NCI-H2171 treated with DMSO at 0.1 percent for 48 hours (cell line): ENCODE measurements around the gene SETD5.
A peak's percentile ranks its signal among the peaks of the same experiment; 100 is the strongest.
"Not testable (repeated sequence)": the region's sequence is repeated elsewhere in the genome, so short reads cannot be mapped to it uniquely, and the experiment has no call there.

Experiments
- DNase-seq: peaks from one replicate; lab custom pipeline; 2025; lab: John Stamatoyannopoulos, UW

The SETD5 gene

GRCh38 chr3:9467451-9467850 lies 70.0 kb downstream of the SETD5 start:
- DNase-seq, result no peak

- DNase-seq, result no peak
Measured at GRCh38 chr3:9468460-9468859, 71.0 kb downstream of the SETD5 start.

GRCh38 chr3:9469986-9470385 lies 72.6 kb downstream of the SETD5 start:
- DNase-seq, result no peak

- no peak for DNase-seq
Measured at GRCh38 chr3:9473496-9474065, 76.2 kb downstream of the SETD5 start.

- no peak for DNase-seq
Measured at GRCh38 chr3:9474482-9474881, 77.1 kb downstream of the SETD5 start.

- DNase-seq, result no peak
Measured at GRCh38 chr3:9476935-9477334, 79.5 kb downstream of the SETD5 start.

- DNase-seq, result no peak
Measured at GRCh38 chr3:9480265-9480664, 82.8 kb downstream of the SETD5 start.

- no peak for DNase-seq
Measured at GRCh38 chr3:9485248-9485647, 87.8 kb downstream of the SETD5 start.

- no peak for DNase-seq
Measured at GRCh38 chr3:9491506-9491905, 94.1 kb downstream of the SETD5 start.

- DNase-seq, result not testable (repeated sequence)
Measured at GRCh38 chr3:9494036-9494435, 96.6 kb downstream of the SETD5 start.

GRCh38 chr3:9496893-9497292 lies 99.5 kb downstream of the SETD5 start:
- DNase-seq, result no peak

- DNase-seq, result no peak
Measured at GRCh38 chr3:9497821-9498565, 100.6 kb downstream of the SETD5 start.

- no peak for DNase-seq
Measured at GRCh38 chr3:9498781-9499180, 101.4 kb downstream of the SETD5 start.

GRCh38 chr3:9499455-9500107 lies 102.2 kb downstream of the SETD5 start:
- DNase-seq, result no peak

GRCh38 chr3:9500108-9501050 lies 103.0 kb downstream of the SETD5 start:
- DNase-seq, result no peak

GRCh38 chr3:9501226-9501625 lies 103.8 kb downstream of the SETD5 start:
- no peak for DNase-seq

- DNase-seq, result peak; percentile 45
Measured at GRCh38 chr3:9503283-9503682, 105.9 kb downstream of the SETD5 start.

GRCh38 chr3:9507586-9508578 lies 110.5 kb downstream of the SETD5 start:
- DNase-seq, result no peak

GRCh38 chr3:9508781-9509180 lies 111.4 kb downstream of the SETD5 start:
- DNase-seq, result no peak

GRCh38 chr3:9512456-9513045 lies 115.1 kb downstream of the SETD5 start:
- no peak for DNase-seq

GRCh38 chr3:9514306-9514705 lies 116.9 kb downstream of the SETD5 start:
- no peak for DNase-seq
